Loucy (cell line): ENCODE data around the gene GALNT3.

Source experiments
- H2AFZ ChIP-seq: fragments of 200-600 bp; sonication (generic); 2 replicates; pipeline ENCODE4 v1.6.0; 2016; ENCODE audit warnings: antibody characterized with exemption, mild to moderate bottlenecking, low read length, moderate library complexity
- H3F3A ChIP-seq: fragments of 200-600 bp; 2 replicates; pipeline ENCODE4 v1.6.0; 2016; ENCODE audit warnings: antibody characterized with exemption, low read depth, mild to moderate bottlenecking
- H3K27me3 ChIP-seq: fragments of 200-600 bp; sonication (generic); 2 replicates; pipeline ENCODE4 v1.6.1; 2014; ENCODE audit warnings: low read length, mild to moderate bottlenecking; ENCODE audit not compliant: insufficient read depth, poor library complexity, severe bottlenecking
- H3K36me3 ChIP-seq: fragments of 200-600 bp; sonication (generic); 2 replicates; pipeline ENCODE4 v1.6.1; 2016; ENCODE audit warnings: low read length; ENCODE audit not compliant: insufficient read depth
- H3K4me1 ChIP-seq: fragments of 200-600 bp; sonication (generic); 2 replicates; pipeline ENCODE4 v1.5.1; 2014; ENCODE audit warnings: low read length, mild to moderate bottlenecking; ENCODE audit not compliant: insufficient read depth, poor library complexity, severe bottlenecking
- H3K4me2 ChIP-seq: fragments of 200-600 bp; sonication (generic); 2 replicates; pipeline ENCODE4 v1.6.0; 2014; ENCODE audit warnings: antibody characterized with exemption, low read length, low read depth, mild to moderate bottlenecking; ENCODE audit not compliant: poor library complexity, severe bottlenecking
- H3K4me3 ChIP-seq: fragments of 200-600 bp; sonication (generic); 2 replicates; pipeline ENCODE4 v1.5.1; 2014; ENCODE audit warnings: low read length, mild to moderate bottlenecking, mixed read lengths; ENCODE audit not compliant: poor library complexity, severe bottlenecking
- H3K79me2 ChIP-seq: fragments of 200-600 bp; sonication (generic); 2 replicates; pipeline ENCODE4 v1.6.1; 2014; ENCODE audit warnings: low read length; ENCODE audit not compliant: insufficient read depth
- H3K9ac ChIP-seq: fragments of 200-600 bp; sonication (generic); 2 replicates; pipeline ENCODE4 v1.6.0; 2014; ENCODE audit warnings: mild to moderate bottlenecking, low read depth, low read length, moderate library complexity; ENCODE audit not compliant: poor library complexity, severe bottlenecking
- H3K9me2 ChIP-seq: fragments of 200-600 bp; sonication (generic); replicated peaks from 2 replicates; pipeline ENCODE4 v1.6.1; 2016; ENCODE audit warnings: low read depth, low read length, mixed read lengths
- H3K9me3 ChIP-seq: fragments of 200-600 bp; sonication (generic); 2 replicates; pipeline ENCODE4 v1.6.1; 2014; ENCODE audit warnings: mild to moderate bottlenecking, antibody characterized with exemption, low read length, low read depth; ENCODE audit not compliant: insufficient read depth
- H4K20me1 ChIP-seq: fragments of 200-600 bp; sonication (generic); 2 replicates; pipeline ENCODE4 v1.6.0; 2014; ENCODE audit warnings: antibody characterized with exemption, low read length, mild to moderate bottlenecking; ENCODE audit not compliant: insufficient read depth, poor library complexity, severe bottlenecking
- EZH2phosphoT487 ChIP-seq: fragments of 200-600 bp; IDR thresholded peaks from 2 replicates; pipeline ENCODE4 v1.6.1; 2018; ENCODE audit warnings: antibody characterized with exemption, mild to moderate bottlenecking, moderate library complexity, borderline replicate concordance
- TF ChIP-seq, protein P1 (sequence below): fragments of 200-600 bp; sonication (generic); conservative IDR thresholded peaks from 2 replicates; pipeline ENCODE4 v1.5.1; 2014; ENCODE audit warnings: mild to moderate bottlenecking, antibody characterized with exemption, low read length

The GALNT3 gene

DNA sequence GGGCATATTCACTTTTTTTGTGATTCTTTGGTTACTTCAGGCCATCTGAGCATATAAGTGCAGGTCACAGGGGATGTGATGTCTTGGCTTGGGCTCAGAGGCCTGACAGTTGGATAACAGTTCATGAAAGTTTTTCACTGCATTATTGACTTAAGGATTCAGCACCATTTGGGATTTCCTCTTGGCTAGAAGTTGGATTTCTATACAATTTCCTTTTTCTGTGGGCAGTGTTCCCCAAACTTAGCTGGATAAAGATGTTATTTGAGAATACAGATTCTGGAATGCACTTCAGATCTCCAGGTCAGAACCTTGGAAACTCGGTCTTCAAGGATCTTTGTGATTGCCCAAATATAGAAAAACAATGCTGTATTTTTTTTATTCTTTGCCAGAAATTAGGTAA, 78.0 kb downstream of the GALNT3 start:
- H3K79me2 ChIP-seq, result no peaks in the 10 kb centered on the region
- no peaks in the 10 kb centered on the region for H3K9me2 ChIP-seq
- no peaks in the 10 kb centered on the region for H3F3A ChIP-seq
- no peak overlapping the region for H3K4me3 ChIP-seq
- H3K4me2 ChIP-seq, result no peak overlapping the region
- no peak overlapping the region for H2AFZ ChIP-seq
- H3K9ac ChIP-seq, result no peak overlapping the region
- no peaks in the 10 kb centered on the region for H3K4me1 ChIP-seq
- H3K9me3 ChIP-seq, result no peaks in the 10 kb centered on the region
- TF ChIP-seq, protein P1, sequence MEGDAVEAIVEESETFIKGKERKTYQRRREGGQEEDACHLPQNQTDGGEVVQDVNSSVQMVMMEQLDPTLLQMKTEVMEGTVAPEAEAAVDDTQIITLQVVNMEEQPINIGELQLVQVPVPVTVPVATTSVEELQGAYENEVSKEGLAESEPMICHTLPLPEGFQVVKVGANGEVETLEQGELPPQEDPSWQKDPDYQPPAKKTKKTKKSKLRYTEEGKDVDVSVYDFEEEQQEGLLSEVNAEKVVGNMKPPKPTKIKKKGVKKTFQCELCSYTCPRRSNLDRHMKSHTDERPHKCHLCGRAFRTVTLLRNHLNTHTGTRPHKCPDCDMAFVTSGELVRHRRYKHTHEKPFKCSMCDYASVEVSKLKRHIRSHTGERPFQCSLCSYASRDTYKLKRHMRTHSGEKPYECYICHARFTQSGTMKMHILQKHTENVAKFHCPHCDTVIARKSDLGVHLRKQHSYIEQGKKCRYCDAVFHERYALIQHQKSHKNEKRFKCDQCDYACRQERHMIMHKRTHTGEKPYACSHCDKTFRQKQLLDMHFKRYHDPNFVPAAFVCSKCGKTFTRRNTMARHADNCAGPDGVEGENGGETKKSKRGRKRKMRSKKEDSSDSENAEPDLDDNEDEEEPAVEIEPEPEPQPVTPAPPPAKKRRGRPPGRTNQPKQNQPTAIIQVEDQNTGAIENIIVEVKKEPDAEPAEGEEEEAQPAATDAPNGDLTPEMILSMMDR, result no peak
- no peak for TF ChIP-seq EZH2phosphoT487
- H3K36me3 ChIP-seq, result no peaks in the 10 kb centered on the region
- no peaks in the 10 kb centered on the region for H3K27me3 ChIP-seq
- no peaks in the 10 kb centered on the region for H4K20me1 ChIP-seq

DNA sequence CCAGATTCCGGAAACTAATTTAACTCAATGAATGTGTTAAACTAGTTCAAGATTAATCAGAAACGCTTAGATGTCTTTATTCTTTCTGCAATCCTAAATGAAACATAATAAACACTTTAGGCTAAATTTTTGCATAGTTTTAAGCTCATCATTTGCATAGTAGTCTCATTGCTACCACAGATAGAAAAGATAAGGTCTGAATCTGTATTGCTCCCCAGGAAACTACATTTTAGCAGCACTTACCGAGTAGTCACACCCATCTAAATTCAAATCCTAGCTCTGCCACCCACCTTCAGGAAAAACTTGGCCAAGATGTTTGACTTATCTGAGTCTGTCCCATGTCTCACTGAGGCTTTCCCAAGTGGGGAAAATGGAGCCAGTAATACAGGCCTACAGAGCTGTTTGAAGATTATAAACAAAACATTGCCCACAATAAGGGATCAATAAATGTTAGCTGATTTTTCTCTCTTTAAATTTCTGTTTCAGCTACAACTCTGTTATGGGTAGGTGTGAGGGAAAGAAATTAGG, 87.0 kb downstream of the GALNT3 start:
- H3F3A ChIP-seq, result no peaks in the 10 kb centered on the region
- H3K4me2 ChIP-seq, result no peak overlapping the region
- no peaks in the 10 kb centered on the region for H3K36me3 ChIP-seq

DNA sequence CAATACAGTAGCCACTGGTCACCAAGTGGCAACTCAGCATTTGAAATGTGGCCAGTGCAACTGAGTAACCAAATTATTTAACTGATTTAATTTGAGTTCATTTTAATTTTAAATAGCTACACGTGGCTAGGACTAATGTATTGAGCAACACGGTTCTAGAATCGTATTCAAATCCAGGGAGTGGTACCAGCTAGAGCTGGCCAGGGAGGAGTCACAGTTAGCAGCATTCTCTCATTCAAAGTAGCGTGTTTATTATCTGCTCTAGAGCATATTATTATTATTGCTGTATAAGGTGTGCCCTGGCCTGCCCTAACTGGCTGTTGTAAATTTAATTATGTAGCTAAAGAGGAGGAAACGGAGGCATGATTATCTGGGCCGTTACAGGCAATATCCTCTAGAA, 92.9 kb downstream of the GALNT3 start:
- Histone ChIP-seq H3K4me1 (no peaks in the 10 kb centered on the region), H3K36me3 (no peaks in the 10 kb centered on the region), H3F3A (no peaks in the 10 kb centered on the region), H3K79me2 (no peaks in the 10 kb centered on the region), H4K20me1 (no peaks in the 10 kb centered on the region), H3K27me3 (no peaks in the 10 kb centered on the region), H3K9me2 (no peaks in the 10 kb centered on the region), H3K9me3 (no peaks in the 10 kb centered on the region), H3K4me3 (no peak overlapping the region), H3K4me2 (no peak overlapping the region), H3K9ac (no peak overlapping the region), H2AFZ (no peak overlapping the region)
- TF ChIP-seq, protein P1, result no peak
- TF ChIP-seq EZH2phosphoT487, result no peak

More for the DNA sequence above, 87.0 kb downstream of the GALNT3 start:
- Histone ChIP-seq H4K20me1 (no peaks in the 10 kb centered on the region), H3K79me2 (no peaks in the 10 kb centered on the region), H3K9me2 (no peaks in the 10 kb centered on the region), H3K4me3 (no peak overlapping the region), H2AFZ (no peak overlapping the region), H3K9ac (no peak overlapping the region), H3K9me3 (no peaks in the 10 kb centered on the region), H3K27me3 (no peaks in the 10 kb centered on the region), H3K4me1 (no peaks in the 10 kb centered on the region)
- TF ChIP-seq, protein P1, result no peak
- no peak for TF ChIP-seq EZH2phosphoT487
